Fibroblast of lung (primary cell): ENCODE data around the gene FGFR3. TPM values are rescaled to one million over a fixed set of nuclear protein-coding genes. Genes with fewer than 3 reads are reported as not detected.

Source experiments
- DNase-seq, 2 donors: peaks; one replicate each; pipeline versions ENCODE4 v3.0.0 to v3.0.0-alpha.2; 2010; ENCODE audit warnings: low read depth in 2 of 2
- H2AFZ ChIP-seq: 2 replicates; pipeline ENCODE4 v1.5.1; 2012; ENCODE audit warnings: low read length, control low read depth, inconsistent platforms
- H3K27ac ChIP-seq: 2 replicates; pipeline ENCODE4 v1.5.1; 2011; ENCODE audit warnings: low read length, control low read depth; ENCODE audit not compliant: insufficient read depth
- H3K27me3 ChIP-seq: 2 replicates; pipeline ENCODE4 v1.5.1; 2011; ENCODE audit warnings: mild to moderate bottlenecking, low read length; ENCODE audit not compliant: control insufficient read depth, insufficient read depth
- H3K36me3 ChIP-seq: 2 replicates; pipeline ENCODE4 v1.5.1; 2011; ENCODE audit warnings: low read length; ENCODE audit not compliant: control insufficient read depth, insufficient read depth
- H3K4me1 ChIP-seq: 2 replicates; pipeline ENCODE4 v1.5.1; 2011; ENCODE audit warnings: low read length; ENCODE audit not compliant: control insufficient read depth, insufficient read depth; ENCODE audit errors: extremely low read depth
- H3K4me2 ChIP-seq: 2 replicates; pipeline ENCODE4 v1.5.1; 2011; ENCODE audit warnings: low read length, control low read depth; ENCODE audit not compliant: insufficient read depth; ENCODE audit errors: extremely low read depth
- H3K4me3 ChIP-seq, 4 experiments: fragments of 200-600 bp in 1 of 4; sonication (generic) in 1 of 4; replicated peaks in 1 of 4; 2 replicates each; pipeline ENCODE4 v1.5.1; 2011 to 2016; ENCODE audit warnings: low read length in 4 of 4, low read depth in 3 of 4, mild to moderate bottlenecking in 3 of 4, control low read depth in 2 of 4, inconsistent platforms in 1 of 4, mixed read lengths in 1 of 4; ENCODE audit not compliant: insufficient read depth in 1 of 4; ENCODE audit errors: control extremely low read depth in 1 of 4
- H3K79me2 ChIP-seq: 2 replicates; pipeline ENCODE4 v1.5.1; 2012; ENCODE audit warnings: mild to moderate bottlenecking, low read length, inconsistent platforms; ENCODE audit not compliant: control insufficient read depth, insufficient read depth
- H3K9ac ChIP-seq: 2 replicates; pipeline ENCODE4 v1.5.1; 2011; ENCODE audit warnings: mild to moderate bottlenecking, low read length, control low read depth; ENCODE audit not compliant: insufficient read depth
- H3K9me3 ChIP-seq: 2 replicates; pipeline ENCODE4 v1.5.1; 2012; ENCODE audit warnings: low read depth, low read length; ENCODE audit not compliant: control insufficient read depth, insufficient read depth
- H4K20me1 ChIP-seq: 2 replicates; pipeline ENCODE4 v1.5.1; 2011; ENCODE audit warnings: low read length; ENCODE audit not compliant: control insufficient read depth, insufficient read depth; ENCODE audit errors: extremely low read depth
- CTCF ChIP-seq, 2 donors: IDR thresholded peaks in 1 of 2; conservative IDR thresholded peaks in 1 of 2; 1 replicate in 1 of 2; 2 replicates in 1 of 2; pipeline ENCODE4 v1.5.1; 2011 to 2012; ENCODE audit warnings: low read length in 2 of 2, control low read depth in 1 of 2, inconsistent platforms in 1 of 2, low read depth in 1 of 2, mild to moderate bottlenecking in 1 of 2
- EZH2 ChIP-seq: IDR thresholded peaks from 2 replicates; pipeline ENCODE4 v1.5.1; 2012; ENCODE audit warnings: low read length, control low read depth, mild to moderate bottlenecking; ENCODE audit errors: missing control alignments
- polyA plus RNA-seq, 2 donors: library from polyadenylated mRNA; depleted of rRNA in 1 of 2; stranded (reverse) in 1 of 2; unstranded in 1 of 2; fragments of >200 nt; gene quantifications; 2 replicates each; pipeline ENCODE4 v1.2.1, GENCODE V29; 2011 to 2012; ENCODE audit warnings: missing spikeins in 1 of 2
- total RNA-seq: library from RNA; depleted of rRNA; stranded (reverse); fragments of >200 nt; gene quantifications from 2 replicates; pipeline ENCODE4 v1.2.1, GENCODE V29; 2014

Gene FGFR3
- total and polyA plus RNA-seq, 2 donors (not counting 1 experiment from before 2014, with no cell fraction given) = 0.11 to 0.33 TPM

- no peak for DNase-seq
- Histone ChIP-seq H3K9ac (no peak overlapping the region), H3K4me2 (no peak overlapping the region), H3K27me3 (peaks cover 16% of the 10 kb centered on the region), H3K9me3 (no peaks in the 10 kb centered on the region), H3K4me3 (no peak overlapping the region), H4K20me1 (no peaks in the 10 kb centered on the region), H2AFZ (no peak overlapping the region), H3K4me1 (no peaks in the 10 kb centered on the region), H3K36me3 (no peaks in the 10 kb centered on the region), H3K79me2 (no peaks in the 10 kb centered on the region), H3K27ac (no peak overlapping the region)
- TF ChIP-seq EZH2 (no peak), CTCF (conservative IDR thresholded peaks at IDR 0.05 in 1 of 2, IDR thresholded peaks at IDR 0.05 in 1 of 2; ENCODE audit: low read depth in 1 of 2, low read length in 2 of 2) (no peak)
Observed at GRCh38 chr4:1799387-1800375, 6.6 kb downstream of the FGFR3 start.

GRCh38 chr4:1800805-1801204 is 7.7 kb downstream of the FGFR3 start:
- Histone ChIP-seq H3K9ac (no peak overlapping the region), H3K4me1 (no peaks in the 10 kb centered on the region), H4K20me1 (no peaks in the 10 kb centered on the region), H3K4me2 (no peak overlapping the region), H2AFZ (no peak overlapping the region), H3K27ac (no peak overlapping the region), H3K27me3 (peaks cover 11% of the 10 kb centered on the region), H3K4me3 (no peak overlapping the region), H3K36me3 (no peaks in the 10 kb centered on the region), H3K79me2 (no peaks in the 10 kb centered on the region), H3K9me3 (no peaks in the 10 kb centered on the region)
- no peak for DNase-seq
- TF ChIP-seq CTCF (conservative IDR thresholded peaks at IDR 0.05 in 1 of 2, IDR thresholded peaks at IDR 0.05 in 1 of 2; ENCODE audit: low read depth in 1 of 2, low read length in 2 of 2) = no peak
- TF ChIP-seq EZH2 = no peak

GRCh38 chr4:1801286-1801958 is 8.3 kb downstream of the FGFR3 start:
- TF ChIP-seq EZH2 = no peak
- TF ChIP-seq CTCF (conservative IDR thresholded peaks at IDR 0.05 in 1 of 2, IDR thresholded peaks at IDR 0.05 in 1 of 2; ENCODE audit: low read depth in 1 of 2, low read length in 2 of 2) = no peak
- Histone ChIP-seq H3K36me3 (no peaks in the 10 kb centered on the region), H3K4me2 (no peak overlapping the region), H3K79me2 (no peaks in the 10 kb centered on the region), H3K4me1 (no peaks in the 10 kb centered on the region), H3K27ac (no peak overlapping the region), H3K9me3 (no peaks in the 10 kb centered on the region), H2AFZ (no peak overlapping the region), H3K4me3 (no peak overlapping the region), H4K20me1 (no peaks in the 10 kb centered on the region), H3K9ac (no peak overlapping the region), H3K27me3 (peaks cover 7% of the 10 kb centered on the region)
- no peak for DNase-seq
